ENCODE measurements around the gene FFAR4.

Gene FFAR4

GRCh38 chr10:93601146-93601773 is 34.8 kb downstream of the FFAR4 start, which contains the start of gene RBP4:
RBP4 (minus strand) TSS chr10:93601235; CDS start chr10:93601028, 207 bp downstream.
- DNase-seq: no peak

- DNase-seq: no peak
Observed at GRCh38 chr10:93601774-93602162, 35.3 kb downstream of the FFAR4 start.

GRCh38 chr10:93603023-93603422 is 36.6 kb downstream of the FFAR4 start:
- no peak for DNase-seq

- DNase-seq: no peak
Observed at GRCh38 chr10:93604146-93604545, 37.7 kb downstream of the FFAR4 start.

GRCh38 chr10:93608421-93608820 is 42.0 kb downstream of the FFAR4 start:
- DNase-seq: no peak

GRCh38 chr10:93612311-93612710 is 45.8 kb downstream of the FFAR4 start, which contains the start of gene PDE6C:
PDE6C (plus strand) TSS chr10:93612537; CDS start chr10:93612726, 189 bp downstream.
- no peak for DNase-seq

GRCh38 chr10:93613126-93613525 is 46.7 kb downstream of the FFAR4 start:
- no peak for DNase-seq

- DNase-seq: no peak
Observed at GRCh38 chr10:93614101-93614825, 47.8 kb downstream of the FFAR4 start.

GRCh38 chr10:93615576-93616235 is 49.2 kb downstream of the FFAR4 start:
- no peak for DNase-seq

- DNase-seq: no peak
Observed at GRCh38 chr10:93620925-93621324, 54.5 kb downstream of the FFAR4 start.

- DNase-seq: no peak
Observed at GRCh38 chr10:93622942-93623341, 56.5 kb downstream of the FFAR4 start.

- no peak for DNase-seq
Observed at GRCh38 chr10:93628858-93629257, 62.4 kb downstream of the FFAR4 start.

GRCh38 chr10:93629647-93630305 is 63.3 kb downstream of the FFAR4 start:
- DNase-seq: no peak

GRCh38 chr10:93630625-93631557 is 64.4 kb downstream of the FFAR4 start:
- no peak for DNase-seq

All from stimulated activated CD4-positive, alpha-beta T cell treated with anti-CD3 and anti-CD28 coated beads, Interleukin-15, amount 100 ng/mL, for 24 hours (primary cell).